ENCODE results near the gene PTX3.

Gene PTX3

DNA sequence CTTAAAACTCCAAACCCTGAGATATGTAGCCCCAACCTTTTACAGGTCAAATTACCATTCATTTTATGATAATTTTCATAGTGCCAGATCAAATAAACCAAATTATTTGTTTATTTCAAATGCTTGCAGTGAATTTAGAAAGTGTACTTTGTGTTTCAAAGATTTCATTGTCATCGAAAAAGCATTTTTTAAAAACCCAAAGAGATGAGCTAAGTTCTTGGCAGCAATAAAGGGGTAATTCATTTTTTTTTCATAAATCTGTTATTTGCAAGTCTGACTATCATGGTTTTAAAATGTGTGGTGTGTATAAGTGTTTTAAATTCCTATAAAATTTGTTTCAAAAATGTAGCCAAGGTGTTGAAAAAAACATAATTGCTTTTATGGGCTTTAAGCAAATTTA lies 17.2 kb downstream of the PTX3 start:
- Histone ChIP-seq H3K27me3 (ENCODE audit: insufficient read depth, low read depth, severe bottlenecking) (no peaks in the 10 kb centered on the region), H3K27ac (no peak overlapping the region), H3K36me3 (no peaks in the 10 kb centered on the region), H3K4me3 (ENCODE audit: low read depth, low read length) (no peak overlapping the region), H3K9me3 (ENCODE audit: severe bottlenecking) (no peaks in the 10 kb centered on the region)
- TF ChIP-seq CTCF (IDR thresholded peaks at IDR 0.05; ENCODE audit: low read depth, low read length) = no peak
- DNase-seq = no peak

- Histone ChIP-seq H3K27ac (no peak overlapping the region), H3K27me3 (ENCODE audit: insufficient read depth, low read depth, severe bottlenecking) (no peaks in the 10 kb centered on the region), H3K36me3 (no peaks in the 10 kb centered on the region), H3K9me3 (ENCODE audit: severe bottlenecking) (no peaks in the 10 kb centered on the region), H3K4me3 (ENCODE audit: low read depth, low read length) (no peak overlapping the region)
- DNase-seq = no peak
- no peak for TF ChIP-seq CTCF (IDR thresholded peaks at IDR 0.05; ENCODE audit: low read depth, low read length)
These were observed 23.1 kb downstream of the PTX3 start for GRCh38 chr3:157459706-157460105.

- Histone ChIP-seq H3K27ac (no peak overlapping the region), H3K9me3 (ENCODE audit: severe bottlenecking) (no peaks in the 10 kb centered on the region), H3K4me3 (ENCODE audit: low read depth, low read length) (no peak overlapping the region), H3K27me3 (ENCODE audit: insufficient read depth, low read depth, severe bottlenecking) (no peaks in the 10 kb centered on the region), H3K36me3 (no peaks in the 10 kb centered on the region)
- DNase-seq = no peak
- no peak for TF ChIP-seq CTCF (IDR thresholded peaks at IDR 0.05; ENCODE audit: low read depth, low read length)
These were observed 23.6 kb downstream of the PTX3 start for GRCh38 chr3:157460253-157460652.

DNA sequence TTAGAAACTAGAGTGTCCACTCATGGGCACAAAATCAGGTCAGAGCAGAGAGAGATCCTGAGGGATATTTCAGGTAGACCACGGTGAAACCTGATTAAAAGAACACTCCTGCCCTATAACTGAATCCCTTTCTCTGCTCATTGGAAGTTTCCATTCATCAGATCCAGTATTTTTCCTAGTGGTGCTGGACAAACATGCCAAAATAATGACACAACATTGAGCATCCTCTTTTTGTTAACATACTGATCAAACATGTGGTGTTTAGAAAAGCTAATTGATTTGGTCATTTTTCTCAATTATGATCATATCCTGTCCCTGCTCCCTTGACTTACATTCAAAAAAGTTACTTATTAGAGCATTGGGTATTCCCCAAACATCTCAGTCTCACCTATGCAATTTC lies 27.2 kb downstream of the PTX3 start:
- H3K27ac ChIP-seq = no peak overlapping the region
- H3K36me3 ChIP-seq = no peaks in the 10 kb centered on the region
- no peak for TF ChIP-seq CTCF (IDR thresholded peaks at IDR 0.05; ENCODE audit: low read depth, low read length)
- H3K4me3 ChIP-seq (ENCODE audit: low read depth, low read length) = no peak overlapping the region
- no peak for DNase-seq
- no peaks in the 10 kb centered on the region for H3K9me3 ChIP-seq (ENCODE audit: severe bottlenecking)
- H3K27me3 ChIP-seq (ENCODE audit: insufficient read depth, low read depth, severe bottlenecking) = no peaks in the 10 kb centered on the region

- TF ChIP-seq CTCF (IDR thresholded peaks at IDR 0.05; ENCODE audit: low read depth, low read length) = no peak
- Histone ChIP-seq H3K36me3 (no peaks in the 10 kb centered on the region), H3K9me3 (ENCODE audit: severe bottlenecking) (no peaks in the 10 kb centered on the region), H3K4me3 (ENCODE audit: low read depth, low read length) (no peak overlapping the region), H3K27me3 (ENCODE audit: insufficient read depth, low read depth, severe bottlenecking) (no peaks in the 10 kb centered on the region), H3K27ac (no peak overlapping the region)
- DNase-seq = no peak
These were observed 27.7 kb downstream of the PTX3 start for GRCh38 chr3:157464321-157464720.

DNA sequence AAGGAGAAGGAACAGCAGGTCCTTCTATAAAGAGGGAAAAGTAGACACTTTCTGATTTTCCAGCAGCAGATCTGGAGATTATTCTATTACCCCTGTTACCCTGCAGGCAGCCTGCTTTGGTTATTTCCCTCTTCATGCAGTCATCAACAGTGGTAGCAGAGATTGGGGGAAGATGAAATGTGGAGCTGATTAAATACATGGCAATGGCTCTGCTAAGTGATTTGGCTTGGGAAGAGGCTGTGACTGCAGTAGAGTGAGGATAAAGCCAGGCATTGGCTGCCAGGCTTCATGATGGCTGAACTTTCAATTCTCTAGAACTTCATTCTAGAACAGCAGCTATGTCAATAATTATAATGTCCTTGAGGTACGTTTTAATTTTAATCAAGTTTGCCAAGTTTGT lies 29.1 kb downstream of the PTX3 start:
- no peak for TF ChIP-seq CTCF (IDR thresholded peaks at IDR 0.05; ENCODE audit: low read depth, low read length)
- Histone ChIP-seq H3K27ac (no peak overlapping the region), H3K36me3 (no peaks in the 10 kb centered on the region), H3K9me3 (ENCODE audit: severe bottlenecking) (no peaks in the 10 kb centered on the region), H3K27me3 (ENCODE audit: insufficient read depth, low read depth, severe bottlenecking) (no peaks in the 10 kb centered on the region), H3K4me3 (ENCODE audit: low read depth, low read length) (no peak overlapping the region)
- DNase-seq = no peak
